Stomach (tissue), 4 donors: Measurements from ENCODE around the gene RCOR1.

ENCODE experiments used
- EP300 ChIP-seq: sonication (generic); formaldehyde crosslinking; IDR thresholded peaks from one replicate; pipeline ENCODE4 v1.6.1; 2017; ENCODE audit warnings: antibody characterized with exemption
- POLR2A ChIP-seq, 4 donors: fragments of 450-650 bp; IDR thresholded peaks; one replicate each; pipeline ENCODE4 v1.6.1; 2016; ENCODE audit warnings: antibody characterized with exemption in 4 of 4, control low read depth in 2 of 4, mild to moderate bottlenecking in 1 of 4, moderate library complexity in 1 of 4
- TF ChIP-seq, protein P1 (sequence below), 7 experiments: fragments of 450-650 bp in 4 of 7; fragments of 200-600 bp in 3 of 7; sonication (generic) in 3 of 7; IDR thresholded peaks; one replicate each; pipeline ENCODE4 v1.5.1; 2016 to 2019; ENCODE audit warnings: antibody characterized with exemption in 7 of 7, control low read depth in 2 of 7, mild to moderate bottlenecking in 1 of 7

DNA sequence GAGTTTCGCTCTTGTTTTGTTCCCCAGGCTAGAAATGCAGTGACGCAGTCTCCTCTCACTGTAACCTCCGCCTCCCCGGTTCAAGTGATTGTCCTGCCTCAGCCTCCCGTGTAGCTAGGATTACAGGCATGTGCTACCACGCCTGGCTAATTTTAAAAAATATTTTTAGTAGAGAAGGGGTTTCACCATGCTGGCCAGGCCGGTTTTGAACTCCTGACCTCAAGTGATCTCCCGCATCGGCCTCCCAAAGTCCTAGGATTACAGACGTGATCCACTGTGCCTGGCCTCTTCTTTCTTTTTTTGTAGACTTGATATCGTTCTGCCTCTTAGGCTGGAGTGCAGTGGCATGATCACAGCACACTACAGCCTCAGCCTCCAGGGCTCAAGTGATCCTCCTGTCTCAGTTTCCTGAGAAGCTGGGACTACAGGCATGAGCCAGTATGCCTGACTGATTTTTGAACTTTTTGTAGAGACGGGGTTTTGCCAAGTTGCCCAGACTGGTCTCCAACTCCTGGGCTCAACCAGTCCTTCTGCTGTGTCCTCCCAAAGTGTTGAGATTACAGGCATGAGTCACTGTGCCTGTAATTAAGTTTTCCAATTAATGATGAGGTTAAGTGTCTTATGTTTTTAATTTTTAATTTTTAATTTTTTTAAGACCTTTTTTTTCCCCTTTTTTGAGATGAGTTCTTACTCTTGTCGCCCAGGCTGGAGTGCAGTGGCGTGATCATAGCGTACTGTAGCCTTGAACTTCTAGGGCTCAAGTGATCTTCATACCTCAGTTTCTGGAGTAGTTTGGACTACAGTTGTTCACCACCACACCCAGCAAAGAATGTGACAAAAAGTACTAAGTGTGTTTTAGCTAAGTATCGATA is 10.2 kb downstream of the RCOR1 start:
- no peak for TF ChIP-seq EP300
- TF ChIP-seq, protein P1, sequence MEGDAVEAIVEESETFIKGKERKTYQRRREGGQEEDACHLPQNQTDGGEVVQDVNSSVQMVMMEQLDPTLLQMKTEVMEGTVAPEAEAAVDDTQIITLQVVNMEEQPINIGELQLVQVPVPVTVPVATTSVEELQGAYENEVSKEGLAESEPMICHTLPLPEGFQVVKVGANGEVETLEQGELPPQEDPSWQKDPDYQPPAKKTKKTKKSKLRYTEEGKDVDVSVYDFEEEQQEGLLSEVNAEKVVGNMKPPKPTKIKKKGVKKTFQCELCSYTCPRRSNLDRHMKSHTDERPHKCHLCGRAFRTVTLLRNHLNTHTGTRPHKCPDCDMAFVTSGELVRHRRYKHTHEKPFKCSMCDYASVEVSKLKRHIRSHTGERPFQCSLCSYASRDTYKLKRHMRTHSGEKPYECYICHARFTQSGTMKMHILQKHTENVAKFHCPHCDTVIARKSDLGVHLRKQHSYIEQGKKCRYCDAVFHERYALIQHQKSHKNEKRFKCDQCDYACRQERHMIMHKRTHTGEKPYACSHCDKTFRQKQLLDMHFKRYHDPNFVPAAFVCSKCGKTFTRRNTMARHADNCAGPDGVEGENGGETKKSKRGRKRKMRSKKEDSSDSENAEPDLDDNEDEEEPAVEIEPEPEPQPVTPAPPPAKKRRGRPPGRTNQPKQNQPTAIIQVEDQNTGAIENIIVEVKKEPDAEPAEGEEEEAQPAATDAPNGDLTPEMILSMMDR (IDR thresholded peaks at IDR 0.05), result no peak
- no peak for TF ChIP-seq POLR2A (IDR thresholded peaks at IDR 0.05)
